Right hindlimb (tissue), 1 donor: Measurements from ENCODE around the gene ITPR3.

Experiments used
- DNase-seq: peaks from one replicate; pipeline ENCODE4 v3.0.0-alpha.2; 2018

Gene ITPR3

DNA sequence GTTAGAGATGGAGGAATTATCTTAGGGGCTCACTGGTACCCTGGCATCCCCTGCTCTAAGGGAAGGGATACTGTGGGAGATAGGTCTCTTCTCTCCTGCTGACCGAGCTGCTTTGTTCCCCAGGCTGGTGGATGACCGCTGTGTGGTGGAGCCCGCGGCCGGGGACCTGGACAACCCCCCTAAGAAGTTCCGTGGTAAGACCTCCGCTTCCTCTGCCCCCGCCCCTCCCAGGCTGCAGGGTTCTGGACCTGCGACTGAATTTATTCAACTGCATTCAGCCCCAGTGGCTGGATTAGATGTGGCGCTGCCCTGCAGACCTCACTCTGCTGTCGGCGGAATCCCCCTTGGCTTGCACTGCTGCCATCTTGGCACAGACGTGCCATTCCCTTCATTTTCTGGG, 19.2 kb downstream of the ITPR3 start:
- DNase-seq, result no peak

DNA sequence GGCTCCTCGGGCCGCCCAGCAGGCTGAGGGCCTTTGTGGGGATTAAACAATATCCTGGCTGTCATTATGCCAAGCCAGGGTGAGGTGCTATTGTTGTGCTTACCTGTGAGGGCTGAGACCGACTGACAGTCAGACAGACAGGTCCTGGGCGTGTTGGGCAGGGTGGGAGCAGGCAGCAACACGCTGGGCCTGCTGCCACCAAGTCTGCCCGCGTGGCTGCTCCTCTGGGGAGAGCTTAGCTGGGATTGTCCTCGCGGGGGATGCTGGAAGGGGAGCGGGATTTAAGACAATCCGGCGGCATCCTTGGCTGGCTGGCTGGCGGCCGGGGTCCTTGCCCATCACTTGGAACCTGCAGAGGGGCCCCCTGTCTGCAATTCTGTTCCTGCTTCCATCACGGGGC, 20.0 kb downstream of the ITPR3 start:
- no peak for DNase-seq

DNA sequence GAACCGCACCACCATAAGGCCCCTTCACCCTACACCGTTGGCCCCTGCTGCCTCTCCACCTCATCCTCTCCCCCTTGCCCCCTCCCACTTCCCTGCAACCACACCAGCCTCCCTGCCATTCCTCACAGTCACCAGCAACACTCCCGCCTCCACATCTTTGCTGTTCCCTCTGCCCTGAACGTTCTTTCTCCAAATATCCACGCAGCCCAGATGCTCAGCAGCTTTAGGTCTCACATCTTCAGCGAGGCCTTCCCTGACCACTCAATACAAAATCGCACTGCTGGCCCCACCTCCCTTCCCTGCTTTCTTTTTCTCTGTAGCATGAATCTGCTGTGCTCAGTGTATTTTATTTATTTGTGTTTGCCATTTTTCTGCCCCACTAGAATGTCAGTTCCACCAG, 20.5 kb downstream of the ITPR3 start:
- DNase-seq, result no peak

DNA sequence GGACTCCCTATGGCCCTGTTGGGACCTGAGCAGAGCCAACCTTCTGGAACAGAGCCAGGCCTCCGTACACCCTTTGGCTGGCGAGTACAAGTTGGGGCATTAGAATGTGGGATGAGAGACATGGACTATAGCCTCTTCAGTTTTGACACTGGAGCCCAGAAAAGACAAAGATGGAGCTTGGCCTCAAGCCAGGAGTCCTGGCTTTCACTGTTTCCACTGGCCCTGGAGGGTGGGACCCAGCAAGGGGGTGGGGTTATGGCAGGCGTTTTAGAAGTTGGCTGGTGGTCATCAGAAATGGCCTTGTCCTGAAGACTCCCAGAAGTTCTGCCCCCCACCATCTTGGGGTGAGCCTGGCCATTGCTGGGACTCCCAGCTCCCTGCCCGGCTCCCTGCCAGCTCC, 21.8 kb downstream of the ITPR3 start:
- no peak for DNase-seq

DNA sequence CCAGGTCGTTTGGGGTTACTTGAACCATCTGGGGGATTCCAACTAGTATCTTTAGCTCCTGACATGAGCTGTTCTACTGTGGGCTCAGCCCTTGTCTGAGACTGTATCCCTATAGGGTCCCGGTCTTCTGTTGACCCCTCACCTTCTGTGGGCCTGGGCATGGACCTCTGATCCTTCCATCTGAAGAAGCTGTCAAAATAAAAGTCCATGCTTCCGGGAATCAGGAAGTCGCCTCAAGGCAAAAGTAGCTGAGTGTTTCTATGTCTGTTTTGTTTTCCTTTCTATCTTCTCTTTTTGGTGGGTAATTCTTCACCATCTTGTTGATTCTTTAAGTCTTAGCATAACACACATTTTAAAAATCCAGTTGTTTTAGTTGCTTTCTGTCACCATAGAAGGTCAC, 30.3 kb downstream of the ITPR3 start:
- DNase-seq, result no peak

DNA sequence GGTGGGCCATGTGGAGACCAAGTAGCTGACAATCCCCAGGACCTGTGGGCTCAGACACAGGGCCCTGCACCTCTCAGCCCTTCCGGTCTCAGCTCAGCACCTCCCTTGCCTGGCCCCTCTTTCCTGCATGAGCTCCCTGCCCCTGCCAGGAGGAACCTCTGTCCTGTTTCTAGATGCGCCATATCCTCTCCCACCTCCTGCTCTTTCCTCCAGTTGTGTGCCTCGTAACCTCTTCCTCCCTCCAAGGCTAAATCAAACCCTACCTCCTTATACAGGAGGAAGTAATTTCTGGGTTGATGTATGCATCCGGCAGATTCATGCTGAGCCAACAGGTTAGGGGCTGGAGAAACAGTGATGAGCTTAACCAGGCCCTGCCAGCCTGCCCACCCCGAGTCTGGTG, 30.9 kb downstream of the ITPR3 start:
- DNase-seq, result no peak

DNA sequence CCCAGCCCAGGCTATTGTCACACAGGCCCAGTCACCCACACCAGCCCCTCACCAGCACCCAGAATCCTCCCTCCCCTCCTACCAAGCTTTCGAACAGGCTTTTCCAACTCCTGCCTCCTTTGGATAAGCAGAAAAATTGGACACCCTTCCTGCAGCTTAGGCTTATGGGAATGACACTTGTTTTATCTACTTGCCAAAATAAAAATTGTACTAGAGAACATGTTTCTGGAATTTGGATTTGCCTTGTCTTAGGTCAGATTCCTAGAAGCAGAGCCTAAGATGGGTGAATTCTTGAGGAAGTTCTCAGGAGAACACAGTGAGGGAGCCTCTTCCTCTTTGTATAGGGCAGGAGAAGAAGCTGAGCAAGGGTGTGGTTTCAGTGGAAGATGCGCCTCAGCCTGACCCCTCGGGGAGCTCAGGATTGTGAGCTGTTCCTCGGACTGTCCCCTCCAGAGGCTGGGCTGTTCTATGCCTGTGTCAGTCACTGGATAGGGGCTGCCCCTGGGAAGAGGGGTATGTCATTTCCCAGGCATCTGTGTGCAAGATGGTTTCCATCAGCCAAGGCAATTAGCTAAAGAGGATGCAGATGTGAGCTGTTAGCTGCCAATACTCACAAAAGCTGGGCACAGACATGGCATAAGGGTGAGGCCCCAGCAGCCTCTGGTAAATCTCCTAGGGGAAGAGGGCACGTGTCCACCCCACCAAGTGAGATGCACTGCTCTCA, 33.9 kb downstream of the ITPR3 start:
- DNase-seq, result no peak

DNA sequence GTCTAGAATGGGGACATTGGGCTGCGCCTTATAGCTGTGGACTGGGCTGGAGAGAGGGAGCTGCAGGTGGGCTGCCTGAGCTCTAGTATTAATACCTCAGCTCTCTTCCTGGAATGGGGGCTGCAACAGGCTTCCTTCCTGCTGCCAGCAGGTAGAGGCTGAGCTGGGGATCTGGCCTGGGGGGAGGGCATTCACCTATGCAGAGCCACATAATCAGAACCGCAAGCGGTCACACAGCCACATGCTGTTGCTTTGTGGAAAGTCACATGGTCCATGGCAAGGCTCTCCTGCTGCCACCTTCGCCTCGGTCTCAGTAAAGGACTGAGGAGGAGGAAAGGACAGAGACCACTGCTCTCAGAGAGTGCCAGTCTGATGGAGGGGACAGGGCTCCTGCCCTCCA, 35.7 kb downstream of the ITPR3 start:
- DNase-seq, result no peak

DNA sequence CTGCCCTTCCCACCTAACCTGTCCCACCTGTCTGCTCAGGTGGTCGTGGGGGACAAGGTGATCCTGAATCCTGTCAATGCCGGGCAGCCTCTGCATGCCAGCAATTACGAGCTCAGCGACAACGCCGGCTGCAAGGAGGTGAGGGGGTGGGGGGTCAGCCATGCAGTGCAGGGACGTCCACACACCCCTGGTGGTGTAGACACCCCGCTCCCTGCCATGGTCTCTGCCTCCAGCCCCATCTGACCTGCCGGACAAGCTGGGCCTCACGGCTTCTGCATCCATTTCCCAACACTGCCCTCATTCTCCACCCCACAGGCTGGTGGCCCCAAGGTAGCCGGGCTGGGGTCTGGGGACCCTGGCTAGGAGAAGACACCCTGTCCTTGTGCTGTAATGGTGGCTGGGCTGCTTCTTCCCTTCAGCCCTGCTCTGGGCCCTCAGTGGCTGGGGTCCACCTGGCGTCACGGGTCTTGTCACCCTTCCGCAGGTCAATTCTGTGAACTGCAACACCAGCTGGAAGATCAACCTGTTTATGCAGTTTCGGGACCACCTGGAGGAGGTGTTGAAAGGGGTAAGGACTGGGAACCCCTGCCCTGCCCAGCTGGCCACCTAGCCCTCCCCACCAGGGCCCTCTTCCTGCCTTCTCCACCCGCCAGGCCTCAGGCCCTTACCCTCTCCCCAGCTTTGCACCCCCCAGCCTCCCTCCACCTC, 38.0 kb downstream of the ITPR3 start:
- no peak for DNase-seq

DNA sequence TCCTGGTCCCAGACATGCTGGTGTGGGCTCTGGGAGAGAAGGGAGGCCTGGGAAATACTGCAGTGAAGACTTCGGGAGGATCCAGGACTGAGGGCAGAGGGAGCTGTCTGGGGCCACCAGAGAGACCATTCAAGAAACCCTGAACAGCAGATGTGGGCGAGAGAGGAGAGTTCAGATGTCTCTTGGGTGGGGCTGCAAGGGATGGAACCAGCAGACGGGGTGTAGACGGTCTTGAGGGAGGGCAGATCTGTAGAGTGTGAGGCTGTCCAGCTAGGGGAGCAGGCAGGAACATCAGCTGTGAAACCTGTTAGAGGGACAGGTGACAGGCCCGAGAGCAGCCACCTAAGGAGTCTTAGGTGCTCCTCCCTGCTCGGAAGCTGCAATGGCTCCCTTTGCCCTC, 38.9 kb downstream of the ITPR3 start:
- no peak for DNase-seq

DNA sequence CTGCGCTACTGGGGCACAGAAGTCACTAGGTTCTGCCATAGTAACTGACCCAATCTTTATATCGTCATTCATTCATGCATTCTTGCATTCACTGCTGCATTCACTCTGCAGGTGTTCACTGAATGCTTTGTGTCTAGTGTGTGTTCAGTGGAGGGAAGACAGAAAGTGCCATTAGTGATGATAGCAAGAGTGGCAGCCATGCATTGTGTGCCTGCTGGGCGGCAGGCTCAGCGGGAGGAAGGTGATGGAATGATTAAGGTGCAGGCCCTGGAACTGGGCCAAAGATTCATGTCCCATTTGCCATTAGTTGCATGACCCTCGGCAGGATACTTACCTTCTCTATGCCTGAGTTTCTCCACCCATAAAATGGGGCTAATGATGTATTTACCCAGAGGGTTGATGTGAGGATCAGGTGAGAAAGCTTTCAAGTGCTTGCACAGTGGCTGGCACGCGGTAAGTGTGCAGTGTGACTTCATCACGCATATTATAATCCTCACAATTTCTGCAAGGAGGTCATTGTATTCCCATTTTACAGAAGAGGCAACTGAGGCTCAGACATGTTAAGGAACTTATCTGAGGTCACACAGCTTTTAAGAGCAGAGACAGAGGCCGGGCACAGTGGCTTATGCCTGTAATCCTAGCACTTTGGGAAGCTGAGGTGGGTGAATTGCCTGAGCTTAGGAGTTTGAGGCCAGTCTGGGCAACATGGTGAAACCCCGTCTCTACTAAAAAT, 40.1 kb downstream of the ITPR3 start:
- no peak for DNase-seq

DNA sequence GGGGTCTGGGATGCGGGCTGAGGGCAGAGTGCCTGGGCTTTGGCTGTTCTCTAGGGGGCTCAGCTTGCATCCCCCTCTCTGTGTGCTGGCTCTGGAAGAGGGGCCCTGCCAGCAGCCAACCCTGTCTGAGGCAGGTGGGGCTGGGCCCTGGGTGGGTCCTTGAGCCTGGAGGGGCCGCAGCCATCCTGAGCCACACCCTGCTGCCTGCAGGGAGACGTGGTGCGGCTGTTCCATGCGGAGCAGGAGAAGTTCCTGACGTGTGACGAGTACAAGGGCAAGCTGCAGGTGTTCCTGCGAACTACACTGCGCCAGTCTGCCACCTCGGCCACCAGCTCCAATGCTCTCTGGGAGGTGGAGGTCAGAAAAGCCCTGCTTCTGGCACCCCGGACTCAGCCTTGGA, 41.2 kb downstream of the ITPR3 start:
- no peak for DNase-seq

DNA sequence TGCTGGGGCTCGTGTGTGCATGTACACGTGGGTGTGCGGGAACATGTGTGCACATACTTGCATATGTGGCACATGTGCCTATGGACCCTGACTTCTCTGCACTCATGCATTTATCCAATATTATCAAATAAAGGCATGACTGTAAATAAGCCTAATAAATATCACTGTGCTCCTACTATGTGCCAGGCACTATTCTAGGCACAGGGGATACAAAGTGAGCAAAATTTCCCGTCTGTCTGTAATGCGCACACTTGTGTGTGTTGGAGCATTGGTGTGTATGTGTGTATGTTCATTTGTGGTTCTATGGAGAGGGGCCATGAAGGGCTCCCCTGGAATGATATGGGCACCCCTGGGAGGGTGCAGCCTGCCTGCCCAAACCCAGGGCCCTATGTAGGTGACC, 41.9 kb downstream of the ITPR3 start:
- no peak for DNase-seq

DNA sequence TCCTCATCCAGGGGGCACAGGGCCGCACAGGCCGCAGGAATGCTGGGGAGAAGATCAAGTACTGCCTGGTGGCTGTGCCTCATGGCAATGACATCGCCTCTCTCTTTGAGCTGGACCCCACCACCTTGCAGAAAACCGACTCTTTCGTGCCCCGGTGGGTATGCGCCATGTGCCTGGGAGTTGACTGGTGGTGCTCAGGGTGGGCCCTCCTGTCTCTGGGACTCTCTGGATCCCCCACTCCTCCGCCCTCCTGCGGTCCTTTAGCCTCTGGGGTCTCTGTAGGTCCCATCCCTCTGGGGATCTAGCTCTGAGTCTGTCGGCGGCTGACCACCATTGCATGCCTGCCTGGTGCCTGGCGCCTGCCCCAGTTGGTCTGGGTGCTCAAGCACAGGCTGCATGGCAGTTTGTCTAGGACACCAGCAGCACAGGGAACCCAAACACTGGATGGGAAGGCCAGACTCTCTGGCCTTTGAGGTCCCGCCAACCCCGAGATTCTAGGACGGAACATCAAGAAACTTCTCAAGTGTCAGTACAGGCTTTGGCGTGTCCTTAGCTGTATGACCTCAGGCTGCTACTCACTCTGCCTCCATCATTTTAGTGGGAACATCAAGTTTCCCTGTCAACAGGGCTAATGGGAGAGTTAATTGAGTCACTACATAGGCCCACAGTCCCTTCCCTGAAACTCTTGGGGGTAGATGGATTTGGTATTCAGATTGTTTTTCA, 42.8 kb downstream of the ITPR3 start:
- no peak for DNase-seq

DNA sequence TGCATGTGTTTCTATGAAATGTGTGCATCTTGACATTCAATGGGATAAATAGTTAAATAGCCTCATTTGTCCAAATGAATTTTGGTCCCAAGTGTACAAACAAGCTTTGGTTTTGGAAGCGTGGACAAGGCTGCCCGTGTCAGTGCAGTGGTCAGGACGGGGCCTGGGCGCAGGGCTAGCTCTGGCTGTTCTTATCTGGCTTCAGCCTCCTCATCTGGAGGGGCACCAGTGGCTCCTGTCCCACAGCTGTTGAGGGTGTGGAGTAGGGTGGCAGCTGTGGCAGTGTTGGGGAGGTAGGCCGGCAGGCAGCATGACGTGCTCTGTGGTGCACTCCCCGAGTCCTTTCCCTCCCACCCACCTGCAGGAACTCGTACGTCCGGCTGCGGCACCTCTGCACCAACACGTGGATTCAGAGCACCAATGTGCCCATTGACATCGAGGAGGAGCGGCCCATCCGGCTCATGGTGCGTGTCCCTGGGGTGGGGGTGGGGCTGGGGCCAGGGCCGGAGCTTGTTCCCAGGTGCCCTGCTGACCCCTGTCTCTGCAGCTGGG, 43.5 kb downstream of the ITPR3 start:
- DNase-seq, result no peak

DNA sequence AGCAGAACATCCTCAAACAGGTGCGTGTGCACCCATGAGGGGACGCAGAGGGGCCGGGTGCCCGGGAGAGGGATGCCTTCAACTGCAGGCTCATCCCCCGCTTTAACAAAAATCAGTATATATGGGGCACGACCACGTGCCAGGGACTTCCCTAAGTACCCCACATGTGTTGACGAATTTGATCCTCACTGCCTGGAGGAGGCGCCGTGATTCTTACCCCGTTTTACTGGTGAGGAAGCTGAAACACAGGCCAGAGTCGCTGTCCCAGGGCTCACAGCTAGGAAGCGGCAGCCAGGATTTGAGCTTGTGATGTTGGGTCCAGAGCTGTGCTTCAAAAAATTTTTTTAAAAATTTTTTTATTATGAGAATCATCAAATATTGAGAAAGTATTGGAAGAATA, 44.8 kb downstream of the ITPR3 start:
- no peak for DNase-seq

DNA sequence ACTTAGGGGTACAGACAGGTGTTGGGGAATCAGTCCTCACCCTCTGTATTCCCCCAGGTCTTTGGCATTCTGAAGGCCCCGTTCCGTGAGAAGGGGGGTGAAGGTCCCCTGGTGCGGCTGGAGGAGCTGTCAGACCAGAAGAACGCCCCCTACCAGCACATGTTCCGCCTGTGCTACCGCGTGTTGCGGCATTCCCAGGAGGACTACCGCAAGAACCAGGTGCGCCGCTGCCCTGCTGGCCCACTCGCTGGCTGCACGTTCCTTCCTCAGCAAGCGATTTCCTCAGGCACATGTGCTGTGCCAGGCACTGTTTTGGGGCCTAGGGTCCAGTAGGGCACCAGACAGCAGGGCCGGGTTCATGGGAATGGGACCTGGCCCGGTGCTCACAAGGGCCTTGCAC, 46.0 kb downstream of the ITPR3 start:
- no peak for DNase-seq

DNA sequence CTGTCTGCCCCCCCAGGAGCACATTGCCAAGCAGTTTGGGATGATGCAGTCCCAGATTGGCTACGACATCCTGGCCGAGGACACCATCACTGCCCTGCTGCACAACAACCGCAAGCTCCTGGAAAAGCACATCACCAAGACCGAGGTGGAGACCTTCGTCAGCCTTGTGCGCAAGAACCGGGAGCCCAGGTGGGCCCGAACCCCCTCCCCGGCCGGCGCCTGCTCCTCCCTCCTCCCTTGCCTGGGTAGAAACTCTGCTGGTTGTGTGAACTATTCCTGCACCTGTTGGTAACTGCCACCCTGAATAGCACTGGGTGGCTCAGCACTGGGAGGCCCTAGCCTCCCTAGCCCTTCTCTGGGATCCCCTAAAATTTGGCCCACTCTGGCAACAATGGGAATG, 46.7 kb downstream of the ITPR3 start:
- no peak for DNase-seq

DNA sequence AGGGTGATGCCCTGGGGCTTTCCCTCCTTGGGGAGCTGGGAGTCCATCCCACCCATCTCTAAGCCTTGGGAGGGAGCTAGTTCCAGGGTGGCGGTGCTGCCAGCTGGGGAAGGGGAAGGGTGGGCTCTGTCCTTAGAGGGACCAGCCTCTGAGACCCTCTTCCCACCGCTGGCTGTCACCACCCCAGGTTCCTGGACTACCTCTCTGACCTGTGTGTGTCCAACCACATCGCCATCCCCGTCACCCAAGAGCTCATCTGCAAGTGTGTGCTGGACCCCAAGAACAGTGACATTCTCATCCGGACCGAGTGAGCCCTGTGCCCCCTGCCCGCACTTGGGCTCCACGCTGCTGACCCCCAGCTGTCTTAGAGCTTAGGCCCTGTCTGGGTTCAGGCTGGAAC, 47.2 kb downstream of the ITPR3 start:
- DNase-seq, result no peak

DNA sequence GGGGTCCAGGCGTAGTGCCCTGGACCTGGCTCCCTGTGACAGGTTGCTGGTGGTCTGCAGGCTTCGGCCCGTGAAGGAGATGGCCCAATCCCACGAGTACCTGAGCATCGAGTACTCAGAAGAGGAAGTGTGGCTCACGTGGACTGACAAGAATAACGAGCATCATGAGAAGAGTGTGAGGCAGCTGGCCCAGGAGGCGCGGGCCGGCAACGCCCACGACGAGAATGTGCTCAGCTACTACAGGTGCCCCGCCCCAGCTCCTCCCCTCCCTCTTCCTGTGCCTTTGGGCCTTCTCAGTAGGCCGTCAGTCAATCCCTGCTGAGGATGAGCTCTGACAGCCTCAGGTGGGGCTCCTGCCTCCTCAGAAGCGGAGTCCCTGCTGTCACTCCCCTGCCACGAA, 47.8 kb downstream of the ITPR3 start:
- no peak for DNase-seq

DNA sequence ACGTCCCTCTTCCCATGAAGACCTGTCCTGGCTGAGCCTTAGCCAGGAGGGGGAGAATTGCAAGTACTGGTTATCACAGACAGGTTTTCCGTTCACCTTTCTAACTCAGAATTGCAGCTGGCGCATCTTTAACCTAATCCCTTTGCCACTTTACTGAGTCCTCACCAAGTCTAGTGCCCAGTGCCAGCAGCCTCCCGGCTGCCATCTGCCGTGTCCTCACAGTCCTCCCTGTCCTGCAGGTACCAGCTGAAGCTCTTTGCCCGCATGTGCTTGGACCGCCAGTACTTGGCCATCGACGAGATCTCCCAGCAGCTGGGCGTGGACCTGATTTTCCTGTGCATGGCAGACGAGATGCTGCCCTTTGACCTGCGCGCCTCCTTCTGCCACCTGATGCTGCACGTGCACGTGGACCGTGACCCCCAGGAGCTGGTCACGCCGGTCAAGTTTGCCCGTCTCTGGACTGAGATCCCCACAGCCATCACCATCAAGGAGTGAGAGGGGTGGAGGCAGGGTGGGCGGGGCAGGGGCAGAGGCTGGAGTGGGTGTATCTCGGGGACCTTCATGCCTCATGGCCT, 49.1 kb downstream of the ITPR3 start:
- DNase-seq, result no peak

DNA sequence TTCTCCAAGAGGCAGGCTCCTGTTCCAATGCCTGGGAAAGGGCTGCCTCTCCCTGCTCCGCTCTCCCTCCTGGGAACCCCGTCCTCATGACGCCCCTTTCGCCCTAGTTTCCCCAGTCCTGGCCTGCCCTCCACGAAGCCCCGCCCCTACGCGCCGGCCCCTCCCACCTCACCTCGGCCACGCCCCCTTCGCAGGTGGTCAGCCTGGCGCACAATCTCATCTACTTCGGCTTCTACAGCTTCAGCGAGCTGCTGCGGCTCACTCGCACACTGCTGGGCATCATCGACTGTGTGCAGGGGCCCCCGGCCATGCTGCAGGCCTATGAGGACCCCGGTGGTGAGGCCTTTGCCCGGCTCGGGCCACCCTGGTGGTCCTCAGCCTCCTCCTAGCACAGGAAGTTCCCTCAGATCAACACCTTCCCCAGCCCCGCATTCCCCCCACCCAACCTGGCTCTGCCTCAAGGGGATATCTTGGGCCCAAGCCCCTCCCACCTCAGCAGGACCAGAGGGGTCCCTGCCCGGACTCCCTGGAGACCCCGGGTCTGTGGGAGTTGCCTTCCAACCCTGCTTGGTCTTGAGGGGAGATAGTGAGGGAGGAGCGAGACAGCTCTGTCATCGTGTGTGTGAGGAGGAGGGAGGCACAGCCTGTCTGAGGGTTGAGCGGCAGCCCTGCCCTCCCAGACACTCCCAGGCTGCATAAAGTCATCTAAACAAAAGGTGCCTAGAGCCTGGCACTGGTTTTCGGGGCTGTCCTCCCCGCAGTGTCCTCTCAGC, 50.0 kb downstream of the ITPR3 start:
- DNase-seq, result peak; percentile 29
